Pancreas (tissue), 10 donors: ENCODE measurements around the gene TSPEAR. TPM values are rescaled to one million over a fixed set of nuclear protein-coding genes. Genes with fewer than 3 reads are reported as not detected.
"Not testable (repeated sequence)": the region's sequence is repeated elsewhere in the genome, so short reads cannot be mapped to it uniquely, and the experiment has no call there.

Experiments used
- ATAC-seq, 4 donors: fragments of 200-7000 bp; cut with Tn5 transposase; one replicate each; pipeline versions ENCODE4 v1.8.0 to v1.9.1; 2020; ENCODE audit warnings: mild to moderate bottlenecking in 4 of 4, moderate library complexity in 4 of 4
- DNase-seq, 6 donors: peaks; one replicate each; pipeline ENCODE4 v3.0.0-alpha.2; 2020
- FAIRE-seq: peaks from 2 replicates; lab custom pipeline; 2012; peaks lifted over from hg19 to GRCh38; lab: Jason Lieb, UNC
- H3K27ac ChIP-seq, 4 donors: fragments of 200-600 bp; sonication (generic); 1 replicate in 3 of 4; 2 replicates in 1 of 4; pipeline versions ENCODE4 v1.5.0 to v1.8.0; 2020
- H3K27me3 ChIP-seq, 4 donors: fragments of 200-600 bp; one replicate each; pipeline ENCODE4 v1.8.0; 2021
- H3K36me3 ChIP-seq, 3 donors: fragments of 200-600 bp; sonication (generic) in 1 of 3; one replicate each; pipeline versions ENCODE4 v1.5.0 to v1.8.0; 2020 to 2021
- H3K4me1 ChIP-seq, 3 donors: fragments of 200-600 bp; one replicate each; pipeline ENCODE4 v1.8.0; 2021
- H3K4me3 ChIP-seq, 4 donors: fragments of 200-600 bp; sonication (generic) in 2 of 4; one replicate each; pipeline versions ENCODE4 v1.5.0 to v1.8.0; 2020 to 2021
- H3K9me3 ChIP-seq, 4 donors: fragments of 200-600 bp; one replicate each; pipeline ENCODE4 v1.8.0; 2021
- WGBS, 2 donors: extraction: QIAGEN DNeasy Blood & Tissue Kit; methylation state at CpG; one replicate each; pipeline ENCODE4 v1.1.7; 2013; 5-methylcytosine and 5-hydroxymethylcytosine counted together
- intact Hi-C, 3 donors: fragments of 100-400 bp; cut with DNase I; formaldehyde crosslinking; loops; one replicate each; pipeline versions ENCODE4 v1.11.1 to v1.14.2; 2022
- polyA plus RNA-seq, 2 donors: library from polyadenylated mRNA; stranded (reverse); fragments of 200-250 nt; gene quantifications; one replicate each; pipeline ENCODE4 v1.2.3, GENCODE V29; 2013
- total RNA-seq, 6 donors: library from RNA; stranded (reverse); fragmentation: NEBNext Ultra II Directional in 4 of 6; extraction: Animal tissue kit (Norgen Biotek cat#: 25700) in 4 of 6; gene quantifications; one replicate each; pipeline versions ENCODE4 v1.2.1 to v1.2.4, GENCODE V29; 2021 to 2023
- TF ChIP-seq, protein P1 (sequence below), 4 donors: fragments of 200-600 bp; sonication (generic) in 3 of 4; IDR thresholded peaks; one replicate each; pipeline versions ENCODE4 v1.5.0 to v1.8.0; 2021; ENCODE audit warnings: antibody characterized with exemption in 4 of 4
- donor health status: healthy with polysubstance abuse.
- donor health status: DM: no; HTN: no; CAD: no; lungs with moderate emphysema.
- donor health status: DM: no; HTN: no; CAD: no.
- donor health status: control.
- donor health status: control.
- donor health status: Bipolar disorder and iron deficiency.
- donor health status: DM: yes; HTN: yes; CAD: no.
- donor health status: DM: no; HTN: no; CAD: no.
- donor health status: DM: no; HTN: no; CAD: no.
- donor health status: DM: yes; HTN: yes; CAD: no.

TSPEAR gene
- total and polyA plus RNA-seq, 8 donors: 0.05 to 1.4 (median 0.25) TPM; not detected in 1

DNA sequence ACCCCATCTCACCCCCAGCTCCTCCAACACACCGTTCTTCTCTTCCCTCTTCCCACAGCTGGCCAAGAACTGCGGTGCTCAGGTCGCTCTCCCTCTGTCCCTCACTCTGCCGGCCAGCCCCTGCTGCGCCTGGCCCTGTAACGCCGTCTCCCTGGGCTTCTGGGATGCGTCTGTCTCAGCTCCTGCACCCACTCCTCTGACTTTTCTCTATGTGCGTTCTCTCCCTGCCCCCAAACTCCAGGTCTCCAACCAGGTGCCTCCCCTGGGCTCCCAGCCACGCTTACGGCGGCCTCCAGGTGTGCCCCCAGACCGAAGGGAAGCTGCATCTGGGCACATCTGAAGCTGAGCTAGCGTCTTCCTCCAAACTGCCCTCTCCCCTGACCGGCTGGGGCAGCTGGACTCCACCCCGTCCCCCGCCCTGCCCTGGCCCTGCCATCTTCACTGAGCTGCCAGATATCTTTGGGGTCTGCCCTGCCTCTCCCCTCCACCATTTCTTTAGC is 11.8 kb downstream of the TSPEAR start:
- intact Hi-C loops: no loop called here
- no peak for FAIRE-seq
- TF ChIP-seq, protein P1, sequence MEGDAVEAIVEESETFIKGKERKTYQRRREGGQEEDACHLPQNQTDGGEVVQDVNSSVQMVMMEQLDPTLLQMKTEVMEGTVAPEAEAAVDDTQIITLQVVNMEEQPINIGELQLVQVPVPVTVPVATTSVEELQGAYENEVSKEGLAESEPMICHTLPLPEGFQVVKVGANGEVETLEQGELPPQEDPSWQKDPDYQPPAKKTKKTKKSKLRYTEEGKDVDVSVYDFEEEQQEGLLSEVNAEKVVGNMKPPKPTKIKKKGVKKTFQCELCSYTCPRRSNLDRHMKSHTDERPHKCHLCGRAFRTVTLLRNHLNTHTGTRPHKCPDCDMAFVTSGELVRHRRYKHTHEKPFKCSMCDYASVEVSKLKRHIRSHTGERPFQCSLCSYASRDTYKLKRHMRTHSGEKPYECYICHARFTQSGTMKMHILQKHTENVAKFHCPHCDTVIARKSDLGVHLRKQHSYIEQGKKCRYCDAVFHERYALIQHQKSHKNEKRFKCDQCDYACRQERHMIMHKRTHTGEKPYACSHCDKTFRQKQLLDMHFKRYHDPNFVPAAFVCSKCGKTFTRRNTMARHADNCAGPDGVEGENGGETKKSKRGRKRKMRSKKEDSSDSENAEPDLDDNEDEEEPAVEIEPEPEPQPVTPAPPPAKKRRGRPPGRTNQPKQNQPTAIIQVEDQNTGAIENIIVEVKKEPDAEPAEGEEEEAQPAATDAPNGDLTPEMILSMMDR (IDR thresholded peaks at IDR 0.05): no peak
- Histone ChIP-seq H3K36me3 (no peaks in the 10 kb centered on the region), H3K27ac (no peak overlapping the region), H3K9me3 (no peaks in the 10 kb centered on the region), H3K4me1 (no peaks in the 10 kb centered on the region), H3K4me3 (no peak overlapping the region), H3K27me3 (peaks cover 0 to 7% (median 0%) of the 10 kb centered on the region in 4 donors)
- no peak for DNase-seq
- no peak for ATAC-seq
- WGBS, 2 donors: 36 to 52% methylated on average over 17 of the region's 17 CpGs

DNA sequence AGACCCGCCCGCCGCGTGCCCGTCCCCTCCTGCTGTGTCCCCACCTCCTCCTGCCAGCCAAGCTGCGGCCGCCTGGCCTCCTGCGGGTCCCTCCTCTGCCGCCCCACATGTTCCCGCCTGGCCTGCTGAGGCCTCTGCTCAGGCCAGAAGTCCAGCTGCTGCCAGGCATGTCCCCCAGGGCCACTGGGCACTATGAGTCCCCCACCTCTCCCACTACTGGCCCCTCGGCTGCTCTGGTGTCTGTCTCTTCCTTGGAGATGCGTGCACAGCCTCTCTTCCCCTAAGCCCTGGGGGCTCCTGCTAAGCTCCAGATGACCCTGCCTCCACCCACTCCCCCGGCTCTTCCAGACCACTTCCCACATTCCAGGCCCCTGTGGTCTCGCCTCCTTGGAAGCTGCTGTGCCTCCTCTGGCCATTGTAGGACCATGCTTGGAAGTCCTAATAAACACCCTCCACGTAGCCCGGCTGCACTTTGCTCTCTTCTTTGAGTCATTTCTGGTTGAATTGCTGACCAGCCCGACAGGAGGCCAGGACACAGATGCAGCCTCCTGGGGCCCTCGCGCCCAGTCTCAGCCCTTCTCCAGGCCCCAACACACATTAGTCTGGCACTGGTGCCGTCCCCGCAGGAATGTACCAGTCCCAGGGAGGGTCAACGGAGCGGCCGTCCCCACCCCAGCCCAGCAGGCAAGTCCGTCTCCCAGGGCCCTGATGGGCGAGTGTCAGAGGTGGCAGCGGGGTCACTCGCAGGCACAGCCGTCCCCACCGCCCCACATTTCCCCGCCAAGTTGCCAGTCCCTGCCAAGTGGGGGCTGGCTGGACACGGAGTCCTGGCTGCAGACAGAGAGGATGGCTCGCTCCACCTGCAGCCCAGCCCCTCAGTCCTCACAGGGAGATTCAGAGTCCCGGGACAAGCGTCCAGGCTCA is 13.3 kb downstream of the TSPEAR start:
- H3K27me3 ChIP-seq: peaks cover 0 to 7% (median 0%) of the 10 kb centered on the region in 4 donors
- WGBS, 2 donors: 29 to 41% methylated on average over 35 of the region's 35 CpGs

DNA sequence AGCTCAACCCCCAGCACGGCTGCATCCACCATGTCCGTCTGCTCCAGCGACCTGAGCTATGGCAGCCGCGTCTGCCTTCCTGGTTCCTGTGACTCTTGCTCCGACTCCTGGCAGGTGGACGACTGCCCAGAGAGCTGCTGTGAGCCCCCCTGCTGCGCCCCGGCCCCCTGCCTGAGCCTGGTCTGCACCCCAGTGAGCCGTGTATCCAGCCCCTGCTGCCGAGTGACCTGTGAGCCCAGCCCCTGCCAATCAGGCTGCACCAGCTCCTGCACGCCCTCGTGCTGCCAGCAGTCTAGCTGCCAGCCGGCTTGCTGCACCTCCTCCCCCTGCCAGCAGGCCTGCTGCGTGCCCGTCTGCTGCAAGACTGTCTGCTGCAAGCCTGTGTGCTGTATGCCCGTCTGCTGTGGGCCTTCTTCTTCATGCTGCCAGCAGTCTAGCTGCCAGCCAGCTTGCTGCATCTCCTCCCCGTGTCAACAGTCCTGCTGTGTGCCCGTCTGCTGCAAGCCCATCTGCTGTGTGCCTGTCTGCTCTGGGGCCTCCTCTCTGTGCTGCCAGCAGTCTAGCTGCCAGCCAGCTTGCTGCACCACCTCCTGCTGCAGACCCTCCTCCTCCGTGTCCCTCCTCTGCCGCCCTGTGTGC is 14.1 kb downstream of the TSPEAR start, which contains the start of gene KRTAP10-12:
Gene KRTAP10-12 (plus strand): TSS at position 1 of the 639 bp plus-strand sequence. CDS start 30 bp downstream, at position 31.
- FAIRE-seq, H3K27ac ChIP-seq, H3K9me3 ChIP-seq, H3K36me3 ChIP-seq, intact Hi-C loops, H3K4me1 ChIP-seq, ATAC-seq, DNase-seq, H3K4me3 ChIP-seq: not testable (repeated sequence)
- 21 to 29% methylated on average over 16 to 21 of the region's 21 CpGs for WGBS, 2 donors
- H3K27me3 ChIP-seq: peaks cover 0 to 10% (median 0%) of the 10 kb centered on the region in 4 donors

More for the DNA sequence above, 13.3 kb downstream of the TSPEAR start:
- Histone ChIP-seq H3K4me1 (no peaks in the 10 kb centered on the region), H3K36me3 (no peaks in the 10 kb centered on the region), H3K9me3 (no peaks in the 10 kb centered on the region), H3K27ac (no peak overlapping the region), H3K4me3 (no peak overlapping the region)
- FAIRE-seq (no peak), DNase-seq (peak in 1 of 6 donors; percentile 52), ATAC-seq (no peak)
- TF ChIP-seq, protein P1 (IDR thresholded peaks at IDR 0.05): no peak
- intact Hi-C loops: no loop called here

DNA sequence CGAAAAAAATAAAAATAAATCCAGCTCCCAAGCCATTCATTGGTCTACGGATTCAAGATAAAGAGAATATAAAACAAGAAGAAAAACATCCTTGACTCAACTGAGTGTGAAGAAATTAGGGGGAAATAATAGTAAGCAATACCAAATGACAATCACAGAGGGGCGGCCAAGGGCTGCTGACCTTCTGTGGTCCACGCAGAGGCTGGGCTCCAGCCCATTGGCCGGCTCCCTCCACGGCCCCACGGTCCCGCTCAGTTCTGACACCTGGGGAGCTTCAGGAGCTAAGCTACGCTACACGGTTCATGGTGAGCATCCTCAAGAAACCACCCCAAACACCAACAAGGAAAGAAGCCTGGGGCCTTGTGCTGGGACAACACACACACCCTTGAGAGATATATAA is 14.8 kb downstream of the TSPEAR start:
- DNase-seq (no peak), ATAC-seq (no peak), FAIRE-seq (no peak)
- no peaks in the 10 kb centered on the region for H3K4me1 ChIP-seq
- no peak overlapping the region for H3K27ac ChIP-seq
- 50 to 64% methylated on average over 10 of the region's 10 CpGs for WGBS, 2 donors
- H3K9me3 ChIP-seq: no peaks in the 10 kb centered on the region
- no peaks in the 10 kb centered on the region for H3K36me3 ChIP-seq
- intact Hi-C loops: no loop called here
- peaks cover 0 to 11% (median 0%) of the 10 kb centered on the region in 4 donors for H3K27me3 ChIP-seq
- H3K4me3 ChIP-seq: no peak overlapping the region
- TF ChIP-seq, protein P1 (IDR thresholded peaks at IDR 0.05): no peak

DNA sequence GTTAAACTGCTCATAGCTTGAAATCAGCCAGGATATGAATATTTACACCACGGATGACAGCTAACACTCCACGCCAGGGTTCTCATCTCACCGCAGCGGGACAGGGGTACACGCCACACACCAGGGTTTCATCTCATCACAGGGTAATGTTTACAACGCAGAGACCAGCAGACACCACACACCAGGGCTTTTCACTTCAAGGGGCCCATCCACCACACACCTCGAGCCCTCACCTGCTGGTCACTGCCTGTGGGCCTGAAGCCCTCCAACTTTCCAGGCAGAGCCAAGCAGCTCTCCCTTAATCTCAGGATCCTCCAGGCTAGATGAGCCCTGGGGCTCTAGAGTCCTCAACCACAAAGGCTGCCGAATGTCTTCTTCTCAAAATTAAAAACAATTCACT is 15.7 kb downstream of the TSPEAR start:
- H3K27me3 ChIP-seq: peaks cover 0 to 11% (median 0%) of the 10 kb centered on the region in 4 donors
- no peaks in the 10 kb centered on the region for H3K9me3 ChIP-seq
- DNase-seq: no peak
- FAIRE-seq: no peak
- TF ChIP-seq, protein P1 (IDR thresholded peaks at IDR 0.05): no peak
- H3K36me3 ChIP-seq: no peaks in the 10 kb centered on the region
- no peaks in the 10 kb centered on the region for H3K4me1 ChIP-seq
- H3K4me3 ChIP-seq: no peak overlapping the region
- WGBS, 2 donors: 63 to 75% methylated on average over 8 of the region's 8 CpGs
- no peak for ATAC-seq
- H3K27ac ChIP-seq: no peak overlapping the region
- intact Hi-C loops: no loop called here
